GM19238 (cell line): ENCODE data around the gene P2RX7.
"Not testable (repeated sequence)": the region's sequence is repeated elsewhere in the genome, so short reads cannot be mapped to it uniquely, and the experiment has no call there.

Source experiments
- DNase-seq: peaks from one replicate; pipeline ENCODE4 v3.0.0; 2011; ENCODE audit warnings: low spot score; ENCODE audit not compliant: insufficient read length

The P2RX7 gene

DNA sequence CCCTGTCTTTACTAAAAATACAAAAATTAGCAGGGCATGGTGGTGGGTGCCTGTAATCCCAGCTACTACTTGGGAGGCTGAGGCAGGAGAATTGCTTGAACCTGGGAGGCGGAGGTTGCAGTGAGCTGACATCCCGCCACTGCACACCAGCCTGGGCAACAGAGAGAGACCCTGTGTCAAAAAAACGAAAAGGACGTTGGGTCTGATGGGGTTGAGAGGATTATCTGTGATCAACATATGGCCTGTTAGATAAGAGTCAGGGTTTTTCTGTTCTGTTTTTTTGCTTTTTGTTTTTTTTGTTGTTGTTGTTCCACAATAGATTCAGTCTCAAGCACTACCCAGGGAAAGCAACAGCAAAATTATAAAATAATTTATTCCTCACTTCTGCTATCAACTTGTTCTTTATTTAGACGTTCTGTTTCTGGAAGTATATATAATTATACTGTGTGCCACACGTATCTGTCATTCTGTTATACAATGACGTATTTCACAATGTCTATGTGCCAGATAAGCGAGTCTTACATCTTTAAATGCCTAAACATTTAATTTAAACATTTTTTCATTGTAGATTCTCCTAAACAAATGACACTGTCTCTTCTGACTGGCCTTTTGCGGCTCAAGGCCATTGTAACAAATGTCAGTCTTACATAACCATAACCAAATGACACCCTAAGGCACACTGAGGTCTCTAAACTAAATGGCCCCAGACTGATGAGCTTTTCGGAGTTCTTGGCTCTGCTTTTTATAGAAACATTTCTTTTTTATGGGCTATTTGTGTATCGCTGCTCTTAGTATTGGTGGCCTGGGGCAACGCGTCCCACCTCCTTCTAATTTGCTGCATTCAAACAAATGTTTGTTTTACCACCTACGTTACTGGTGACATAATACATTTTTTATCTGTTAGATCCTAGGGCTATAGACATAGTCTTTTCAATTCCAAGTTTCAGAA, 70.0 kb downstream of the P2RX7 start:
- DNase-seq = no peak

DNA sequence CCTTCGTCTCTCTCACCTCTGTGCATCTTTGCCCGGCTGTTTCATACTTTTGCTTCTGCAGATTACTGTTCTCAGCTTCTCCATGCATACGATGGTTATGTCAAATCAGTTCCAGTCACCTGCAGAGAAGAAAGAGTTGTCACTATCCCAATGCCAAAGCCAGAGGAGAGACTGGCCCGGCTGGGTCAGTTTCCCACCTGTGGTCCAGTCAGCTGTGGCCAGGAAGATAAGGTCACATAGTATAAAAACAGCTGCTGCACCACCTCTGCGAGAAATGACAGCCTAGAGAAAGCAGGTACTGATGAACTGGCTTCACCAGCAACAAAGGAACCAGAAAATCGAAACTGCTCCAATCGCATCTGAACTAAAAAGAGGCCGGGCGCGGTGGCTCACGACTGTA, 70.8 kb downstream of the P2RX7 start:
- DNase-seq = no peak

DNA sequence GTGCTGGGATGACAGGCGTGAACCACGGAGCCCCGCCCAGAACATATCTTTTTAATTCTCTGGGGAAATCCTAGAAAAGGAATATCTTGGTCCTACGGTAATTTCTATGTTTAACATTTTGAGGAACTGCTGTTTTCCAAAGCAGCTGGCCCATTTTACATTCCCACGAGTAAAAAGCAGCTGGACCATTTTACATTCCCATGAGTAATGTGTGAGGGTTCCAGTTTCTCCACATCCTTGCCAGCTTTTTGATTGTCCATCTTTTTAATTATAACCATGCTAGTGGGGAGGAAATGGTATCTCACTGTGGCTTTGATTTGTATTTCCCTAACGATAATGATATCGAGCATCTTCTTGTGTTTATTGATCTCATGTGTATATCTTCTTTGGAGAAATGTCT, 72.8 kb downstream of the P2RX7 start:
- no peak for DNase-seq

DNA sequence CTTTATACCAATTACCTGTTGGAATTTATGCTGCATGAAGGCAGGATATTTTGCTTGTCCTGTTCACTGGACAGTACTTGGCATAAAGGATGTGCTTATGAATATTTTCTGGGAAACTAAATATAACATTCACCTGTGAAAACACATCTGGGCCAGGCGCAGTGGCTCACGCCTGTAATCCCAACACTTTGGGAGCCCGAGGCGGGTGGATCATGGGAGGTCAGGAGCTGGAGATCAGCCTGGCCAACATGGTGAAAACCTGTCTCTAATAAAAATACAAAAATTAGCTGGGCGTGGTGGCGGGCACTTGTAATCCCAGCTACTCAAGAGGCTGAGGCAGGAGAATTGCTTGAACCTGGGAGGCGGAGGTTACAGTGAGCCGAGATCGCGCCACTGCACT, 75.9 kb downstream of the P2RX7 start:
- DNase-seq = not testable (repeated sequence)

DNA sequence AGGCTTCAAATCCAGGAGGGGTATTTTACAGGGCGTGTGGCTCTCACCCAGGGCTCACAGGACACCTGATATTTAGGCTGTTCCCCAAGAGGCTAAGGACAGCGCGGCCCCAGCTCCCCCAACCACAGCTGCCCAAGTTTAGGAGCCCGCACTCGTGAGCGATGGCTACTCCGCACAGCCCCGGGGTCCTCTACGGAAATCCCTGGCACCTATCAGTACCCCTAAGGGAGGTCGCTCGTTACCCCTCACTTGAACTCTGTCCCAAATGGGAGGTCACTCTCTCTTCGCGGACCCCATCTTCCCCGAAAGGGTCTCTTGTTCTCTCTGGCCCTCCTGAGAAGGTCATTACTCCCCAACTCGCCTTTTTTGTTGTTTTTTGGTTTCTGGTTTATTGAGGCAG, 76.5 kb downstream of the P2RX7 start:
- DNase-seq = no peak

DNA sequence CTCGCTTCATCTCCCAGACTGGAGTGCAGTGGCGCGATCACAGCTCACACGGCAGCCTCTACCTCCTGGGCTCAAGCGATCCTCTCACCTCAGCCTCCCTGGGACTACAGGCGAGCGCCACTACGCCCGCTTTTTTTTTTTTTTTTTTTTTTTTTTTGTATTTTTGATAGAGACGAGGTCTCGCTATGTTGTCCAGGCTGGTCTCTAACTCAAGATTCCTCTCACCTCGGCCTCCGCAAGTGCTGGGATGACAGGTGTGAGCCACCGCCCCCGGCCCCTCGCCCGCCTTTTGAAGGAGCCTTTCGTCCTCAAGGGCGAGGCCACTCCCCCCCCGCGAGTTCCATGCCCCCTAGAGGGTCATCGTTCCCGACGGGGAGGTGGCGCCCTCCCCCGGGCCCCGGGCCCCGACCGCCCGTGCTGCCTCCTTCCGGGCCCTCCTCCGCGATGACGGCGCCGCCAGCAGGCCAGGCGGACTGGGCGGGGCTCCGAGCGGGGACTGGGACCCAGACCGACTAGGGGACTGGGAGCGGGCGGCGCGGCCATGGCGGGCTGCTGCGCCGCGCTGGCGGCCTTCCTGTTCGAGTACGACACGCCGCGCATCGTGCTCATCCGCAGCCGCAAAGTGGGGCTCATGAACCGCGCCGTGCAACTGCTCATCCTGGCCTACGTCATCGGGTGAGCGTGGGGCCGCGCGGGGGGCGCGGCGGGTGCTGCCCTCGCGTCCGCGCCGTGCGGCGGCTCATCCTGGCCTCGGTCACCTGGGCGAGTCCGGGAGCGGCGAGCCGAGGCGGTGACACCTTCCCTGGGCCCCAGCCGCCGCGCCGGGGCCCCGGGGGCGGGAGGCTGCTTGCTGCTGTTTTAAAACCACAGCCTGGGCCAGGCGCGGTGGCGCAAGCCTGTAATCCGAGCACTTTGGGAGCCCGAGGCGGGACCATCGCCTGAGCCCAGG, 77.2 kb downstream of the P2RX7 start, which contains the start of gene P2RX4:
Gene P2RX4 (plus strand): TSS at position 506 of the 949 bp plus-strand sequence. CDS start 36 bp downstream, at position 542.
- peak; percentile 86 for DNase-seq

DNA sequence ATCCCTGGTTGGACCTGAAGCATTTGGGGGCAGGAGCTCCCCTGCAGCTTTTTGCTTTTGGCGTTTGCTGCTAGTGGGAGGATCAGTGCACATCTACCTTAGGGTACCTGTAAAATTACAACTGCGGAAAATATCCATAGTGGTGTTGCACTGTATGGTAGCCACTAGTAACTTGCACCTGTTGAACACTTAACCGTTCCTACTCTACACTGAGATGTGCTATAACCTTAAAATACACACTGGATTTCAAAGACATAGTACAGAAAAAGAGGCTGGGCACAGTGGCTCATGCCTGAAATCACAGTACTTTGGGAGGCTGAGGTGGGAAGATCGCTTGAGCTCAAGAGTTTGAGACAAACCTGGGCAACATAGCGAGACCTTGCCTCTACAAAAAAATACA, 80.2 kb downstream of the P2RX7 start:
- no peak for DNase-seq

- no peak for DNase-seq
Measured at GRCh38 chr12:121214166-121214777, 81.6 kb downstream of the P2RX7 start.

GRCh38 chr12:121214855-121215745, 82.4 kb downstream of the P2RX7 start:
- DNase-seq = no peak

DNA sequence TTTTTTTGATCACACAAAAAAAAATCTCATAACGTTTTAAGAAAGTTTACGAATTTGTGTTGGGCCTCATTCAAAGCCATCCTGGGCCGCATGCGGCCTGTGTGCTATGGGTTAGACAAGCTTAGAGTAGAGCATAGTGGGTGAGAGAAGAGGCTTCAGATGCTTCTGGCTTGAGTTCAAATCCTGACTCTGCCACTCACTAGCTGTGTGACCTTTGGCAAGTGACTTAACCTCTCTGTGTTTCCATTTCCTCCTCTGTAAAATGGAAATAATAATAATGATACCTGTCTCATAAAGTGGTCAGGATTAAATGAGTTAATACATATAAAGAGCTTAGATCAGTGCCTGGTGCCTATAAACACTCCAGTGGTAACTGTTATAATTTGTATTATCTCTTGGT, 83.4 kb downstream of the P2RX7 start:
- no peak for DNase-seq

DNA sequence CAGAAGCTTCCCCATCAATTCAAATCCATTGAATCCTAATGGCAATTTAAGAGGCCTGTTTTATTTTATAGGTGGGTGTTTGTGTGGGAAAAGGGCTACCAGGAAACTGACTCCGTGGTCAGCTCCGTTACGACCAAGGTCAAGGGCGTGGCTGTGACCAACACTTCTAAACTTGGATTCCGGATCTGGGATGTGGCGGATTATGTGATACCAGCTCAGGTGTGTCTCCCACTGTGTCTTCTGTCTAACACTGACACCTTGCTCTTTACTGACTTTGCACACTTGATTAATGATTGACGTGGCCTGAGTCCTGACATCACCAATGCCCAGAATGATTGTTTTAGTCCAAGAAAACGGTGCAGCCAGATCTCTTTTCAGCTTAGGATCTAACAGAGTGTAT, 84.4 kb downstream of the P2RX7 start:
- DNase-seq = no peak

DNA sequence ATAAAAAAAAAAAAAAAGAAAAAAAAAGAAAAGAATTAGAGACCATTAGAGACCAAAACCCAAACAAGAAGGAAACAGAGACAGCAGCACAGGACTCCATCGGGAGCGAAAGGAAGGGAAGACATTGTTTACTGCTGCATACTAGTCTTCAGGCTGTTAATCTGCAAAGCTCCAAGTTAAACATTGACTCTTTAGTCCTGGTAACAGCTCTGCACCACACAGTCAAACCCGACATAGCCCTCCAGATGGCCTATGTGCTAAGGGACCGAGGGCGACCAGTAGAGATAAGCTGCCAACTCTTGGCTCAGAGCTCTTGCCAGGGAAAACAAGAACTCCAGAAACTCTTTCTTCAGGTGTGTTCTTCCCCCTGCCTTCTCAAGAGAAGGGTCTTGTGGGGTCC, 85.1 kb downstream of the P2RX7 start:
- DNase-seq = no peak

GRCh38 chr12:121218588-121219352, 86.1 kb downstream of the P2RX7 start:
- DNase-seq = no peak

- DNase-seq = no peak
Measured at GRCh38 chr12:121219353-121219986, 86.8 kb downstream of the P2RX7 start.

GRCh38 chr12:121222847-121223246, 90.2 kb downstream of the P2RX7 start:
- no peak for DNase-seq

- no peak for DNase-seq
Measured at GRCh38 chr12:121223292-121224285, 90.9 kb downstream of the P2RX7 start.

GRCh38 chr12:121224591-121224990, 91.9 kb downstream of the P2RX7 start:
- DNase-seq = no peak

- no peak for DNase-seq
Measured at GRCh38 chr12:121226399-121226798, 93.7 kb downstream of the P2RX7 start.
